Stimulated activated CD4-positive, alpha-beta T cell treated with anti-CD3 and anti-CD28 coated beads, Interleukin-12 subunit alpha, Interleukin-12 subunit beta, amount 100 ng/mL, for 24 hours (primary cell): ENCODE measurements around the gene SMLR1.

Experiments used
- DNase-seq, 2 experiments: peaks; one replicate each; pipeline ENCODE4 v3.0.0-alpha.2; 2020; ENCODE audit warnings: low read depth in 2 of 2

SMLR1 gene

DNA sequence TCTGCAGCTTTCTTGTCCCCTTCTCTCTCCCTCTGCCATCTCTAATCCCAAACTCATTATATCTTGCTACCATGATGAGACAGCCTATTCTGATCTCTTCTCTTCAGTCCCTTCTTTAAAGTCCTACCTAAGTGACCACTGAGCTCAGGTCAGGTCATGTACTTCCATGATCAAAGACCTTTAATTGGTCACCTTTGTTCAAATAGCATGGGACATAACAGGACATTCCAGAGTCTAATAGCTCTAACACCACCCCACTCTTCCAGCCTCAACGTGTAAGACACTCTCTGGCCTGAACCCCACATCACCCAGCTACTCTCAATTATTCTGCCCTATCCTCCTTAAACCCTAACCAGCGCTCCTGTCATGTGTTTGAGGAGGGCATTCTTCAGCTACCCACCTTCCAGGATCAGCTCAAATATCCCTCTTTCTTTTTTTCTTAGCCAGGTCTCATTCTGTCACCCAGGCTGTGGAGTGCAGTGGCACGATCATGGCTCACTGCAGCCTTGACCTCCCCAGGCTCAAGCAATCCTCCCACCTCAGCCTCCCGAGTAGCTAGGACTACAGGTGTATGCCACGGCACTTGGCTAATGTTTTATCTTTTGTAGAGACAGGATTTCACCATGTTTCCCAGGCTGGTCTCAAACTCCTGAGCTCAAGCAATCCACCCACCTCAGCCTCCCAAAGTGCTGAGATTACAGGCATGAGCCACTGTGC is 2.1 kb upstream of the SMLR1 start:
- no peak for DNase-seq

DNA sequence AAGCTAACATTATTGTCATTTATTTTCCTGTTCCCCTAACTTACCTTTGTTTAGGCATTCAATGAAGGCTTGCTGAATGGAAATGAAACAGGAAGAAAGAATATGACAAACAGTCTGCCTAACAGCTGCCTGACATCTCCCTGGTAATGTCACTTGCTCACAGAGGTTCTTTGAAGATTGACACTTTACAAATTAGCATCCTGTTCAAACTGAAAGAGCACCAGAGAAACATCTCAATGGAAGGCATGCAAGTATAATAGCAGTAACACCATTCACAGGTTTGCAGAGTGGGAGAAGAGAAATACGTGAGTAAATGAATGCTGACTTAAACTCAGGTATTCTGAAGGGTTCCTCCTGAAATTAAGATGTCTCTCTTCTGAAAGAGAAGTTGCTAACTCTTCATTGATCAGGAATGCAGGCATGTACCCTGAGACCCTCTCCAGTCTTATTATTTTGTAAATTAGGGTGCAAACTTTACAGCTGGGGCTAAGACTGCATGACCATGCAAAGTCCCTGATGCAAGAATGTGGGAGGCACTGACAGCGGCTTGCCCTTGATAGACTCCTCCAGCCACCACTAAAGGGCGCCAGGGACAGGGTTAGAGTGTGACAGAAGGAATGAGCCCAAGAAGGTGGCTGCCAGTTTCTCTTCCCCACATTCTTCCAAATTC is 1.3 kb upstream of the SMLR1 start:
- no peak for DNase-seq

DNA sequence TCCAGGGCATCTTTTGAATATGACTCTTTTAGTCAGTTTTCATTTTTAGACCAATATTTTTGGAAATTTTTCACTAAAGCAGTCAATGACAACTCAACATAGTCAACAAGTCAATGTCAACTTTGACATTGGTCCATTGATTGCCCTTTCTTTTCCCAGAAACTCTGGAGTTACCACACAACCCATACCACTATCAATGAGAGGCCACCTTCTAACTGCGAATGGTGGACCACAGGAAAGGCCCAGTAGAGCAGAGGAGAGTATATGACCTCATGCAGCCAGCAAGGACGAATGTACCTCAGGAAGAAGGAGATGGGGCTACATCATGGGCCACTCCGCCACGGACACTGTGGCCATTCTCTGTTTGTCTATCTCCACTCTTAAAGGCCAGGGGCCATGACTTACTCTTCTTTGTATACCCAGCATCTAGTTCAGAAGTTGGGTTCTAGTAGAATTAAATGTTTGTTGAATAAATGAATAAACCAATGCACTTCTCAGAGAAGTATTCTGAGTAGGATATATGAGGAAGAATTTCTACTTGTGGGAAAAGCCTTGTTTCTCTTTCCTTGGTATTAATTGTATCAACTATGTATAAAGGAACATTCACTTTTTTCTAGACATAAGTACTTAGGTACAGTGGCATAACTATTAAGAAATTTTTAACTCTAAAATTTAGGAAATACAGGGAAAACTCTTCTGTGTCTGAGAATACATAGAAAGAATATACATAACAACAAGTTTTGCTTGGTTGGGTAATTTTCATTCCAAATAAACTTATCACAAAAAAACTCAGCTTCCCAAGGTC is 562 bp upstream of the SMLR1 start:
- DNase-seq, result no peak

DNA sequence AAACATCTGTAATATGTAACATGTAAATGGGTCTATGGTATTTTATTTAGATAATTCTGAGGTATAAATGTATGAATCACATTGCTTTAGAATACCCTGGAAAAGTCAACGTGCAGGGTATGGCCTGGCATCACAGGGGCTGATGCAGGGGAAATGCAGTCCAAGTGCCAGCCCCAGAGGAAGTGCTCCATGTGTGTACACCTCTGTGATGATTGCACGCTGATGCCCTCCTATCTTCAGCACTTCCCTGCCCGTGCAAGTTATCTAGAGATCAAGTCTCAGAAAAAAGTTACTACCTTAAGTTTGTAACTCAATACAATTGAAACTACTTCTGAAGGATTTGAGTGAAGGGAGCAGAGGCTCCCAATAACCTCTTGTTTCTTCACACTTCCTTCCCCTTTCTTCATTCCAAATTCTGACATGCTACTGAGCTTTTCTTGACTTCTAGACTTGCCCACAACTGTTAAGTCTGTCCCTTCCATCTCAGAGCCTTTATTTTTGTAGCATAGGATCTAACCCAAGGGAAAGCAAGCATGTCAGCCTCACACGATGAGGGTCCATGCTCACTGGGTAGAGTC is 2.2 kb downstream of the SMLR1 start:
- no peak for DNase-seq

DNA sequence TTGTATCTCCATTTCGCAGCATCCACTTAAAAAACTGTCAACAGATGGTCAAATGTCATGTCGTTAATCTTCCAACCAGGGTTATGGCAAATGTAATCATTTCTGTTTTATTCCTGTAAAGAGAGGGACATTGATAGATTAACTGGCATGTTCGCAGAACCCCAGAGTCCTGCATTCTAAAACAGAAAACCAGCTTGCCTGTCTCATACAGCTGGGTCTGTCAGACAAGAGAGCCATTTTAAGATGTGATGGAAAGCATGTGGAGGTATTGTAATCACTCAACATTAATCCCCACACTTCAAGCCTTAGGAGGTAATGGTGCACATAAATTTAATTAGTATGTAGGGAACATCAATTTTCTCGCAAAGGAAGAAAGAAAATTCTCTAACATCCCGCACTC is 4.4 kb downstream of the SMLR1 start:
- no peak for DNase-seq

DNA sequence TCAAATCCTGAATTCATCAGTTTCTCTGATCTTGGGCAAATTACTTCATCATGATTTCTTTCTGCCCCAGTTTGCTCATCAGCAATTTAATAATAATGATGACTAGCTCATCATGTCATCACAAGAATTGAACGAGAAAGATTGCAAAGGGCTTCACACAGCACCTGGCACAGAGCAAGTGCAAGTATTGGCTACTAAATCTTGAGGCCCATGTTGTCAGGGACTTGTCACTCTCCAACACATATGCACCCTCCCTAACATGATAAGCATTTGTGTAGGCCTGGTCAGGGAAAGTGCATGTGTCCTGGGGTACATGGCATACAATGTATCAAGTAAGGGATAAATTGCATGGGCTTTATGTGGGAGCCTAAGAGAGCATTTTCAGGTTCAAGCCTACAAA is 6.4 kb downstream of the SMLR1 start:
- DNase-seq, result no peak

DNA sequence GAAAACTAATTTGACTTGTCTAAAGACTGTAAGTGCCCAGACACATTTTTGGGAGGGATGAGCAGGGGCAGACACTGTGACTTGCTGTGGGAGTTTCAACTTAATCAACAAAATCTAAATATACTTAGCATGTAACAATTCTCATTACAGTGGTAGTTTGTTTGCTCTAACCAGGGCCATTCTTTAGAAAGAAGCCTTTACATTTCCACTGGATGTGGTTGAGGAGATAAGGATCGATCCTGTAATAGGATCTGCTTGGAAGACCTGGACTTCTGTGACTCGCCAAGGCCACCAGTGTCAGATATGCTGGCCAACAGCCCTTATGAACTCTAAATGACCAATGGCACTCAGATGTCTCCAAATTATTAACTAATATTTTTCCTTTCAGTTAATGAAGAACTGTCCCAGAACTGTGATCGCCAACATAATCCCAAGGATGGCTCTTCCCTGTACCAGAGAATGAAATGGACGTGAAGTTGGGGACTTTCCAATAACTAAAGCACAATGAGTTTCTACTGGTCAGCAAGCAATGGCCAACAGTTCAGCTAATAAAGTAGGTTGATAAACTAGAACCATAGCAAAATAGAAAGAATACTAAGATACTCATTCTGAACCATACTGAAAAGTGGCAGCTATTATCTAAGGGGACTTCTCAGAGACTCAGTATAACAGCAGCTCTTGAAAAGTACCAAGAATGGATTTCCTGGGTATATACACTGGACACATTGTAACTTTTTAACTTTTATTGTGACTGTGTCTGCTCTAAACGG is 7.5 kb downstream of the SMLR1 start:
- DNase-seq, result no peak

DNA sequence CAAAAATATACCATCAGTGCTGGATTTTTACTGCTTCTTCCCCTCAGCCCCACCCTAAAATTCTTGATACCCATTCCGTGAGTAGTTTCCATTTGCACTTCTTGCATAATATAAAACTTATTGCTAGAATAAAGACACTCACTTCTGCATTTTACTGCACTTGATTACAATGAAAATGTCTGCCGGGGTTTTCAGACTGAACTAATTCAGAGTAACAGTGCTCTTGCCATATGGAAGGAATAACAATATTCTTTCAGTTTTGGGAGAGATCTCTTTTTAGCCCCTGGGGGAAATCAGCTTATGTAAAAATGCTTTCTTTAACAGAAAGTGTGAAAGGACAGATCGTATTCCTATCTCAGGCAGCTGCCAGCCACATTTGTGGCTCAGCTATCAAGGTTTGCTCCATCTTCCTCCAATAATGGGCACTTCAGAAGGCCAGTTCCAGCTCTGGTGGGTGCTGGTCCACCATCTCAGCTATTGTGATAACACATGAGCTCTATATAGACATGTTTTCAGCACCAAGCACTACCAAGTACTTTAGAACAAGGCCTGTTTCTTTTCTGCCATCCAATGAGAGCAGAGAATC is 8.9 kb downstream of the SMLR1 start:
- no peak for DNase-seq

DNA sequence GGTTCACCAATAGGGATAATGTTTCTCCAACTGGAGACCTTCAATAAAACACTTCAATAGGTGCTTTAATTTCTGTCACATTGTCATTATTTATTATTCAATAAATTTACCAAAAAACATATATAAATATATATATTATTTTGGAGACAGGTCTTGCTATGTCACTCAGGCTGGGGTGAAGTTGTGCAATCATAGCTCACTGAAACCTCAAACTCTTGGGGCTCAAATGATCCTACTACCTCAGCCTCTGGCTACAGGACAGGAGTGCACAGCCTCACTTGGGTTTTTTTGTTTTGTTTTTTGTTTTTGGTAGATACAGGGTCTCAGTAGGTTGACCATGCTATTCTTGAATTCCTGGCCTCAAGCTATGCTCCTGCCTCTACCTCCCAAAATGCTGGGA is 9.9 kb downstream of the SMLR1 start:
- DNase-seq, result no peak

DNA sequence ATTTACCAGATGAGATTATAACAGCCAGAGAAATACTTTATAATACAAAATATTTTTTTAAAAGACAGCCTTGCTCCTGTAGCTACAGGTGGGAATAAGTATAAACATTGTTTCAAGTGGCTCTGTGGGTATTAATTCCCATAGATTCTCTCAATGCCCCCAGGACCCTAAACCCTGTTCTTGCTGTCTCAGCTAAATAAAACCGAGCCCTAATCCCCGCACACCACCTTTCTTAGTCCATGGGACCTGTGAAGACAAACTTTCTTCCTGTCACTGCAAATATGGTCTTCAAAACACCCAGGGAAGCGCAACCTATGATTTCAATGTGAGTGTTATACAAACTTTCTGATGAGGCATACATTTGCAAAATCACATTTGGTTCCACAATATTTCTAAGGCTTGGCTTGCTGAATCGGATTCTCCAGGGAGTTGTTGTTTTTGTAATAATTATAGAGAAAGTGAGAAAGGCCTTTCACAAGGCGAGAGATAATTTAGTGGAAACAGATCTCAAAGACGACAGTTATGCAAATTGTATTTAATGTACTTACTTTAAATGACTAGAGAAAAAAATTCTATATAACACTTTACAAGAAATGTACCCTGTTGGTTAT is 11.1 kb downstream of the SMLR1 start:
- no peak for DNase-seq

DNA sequence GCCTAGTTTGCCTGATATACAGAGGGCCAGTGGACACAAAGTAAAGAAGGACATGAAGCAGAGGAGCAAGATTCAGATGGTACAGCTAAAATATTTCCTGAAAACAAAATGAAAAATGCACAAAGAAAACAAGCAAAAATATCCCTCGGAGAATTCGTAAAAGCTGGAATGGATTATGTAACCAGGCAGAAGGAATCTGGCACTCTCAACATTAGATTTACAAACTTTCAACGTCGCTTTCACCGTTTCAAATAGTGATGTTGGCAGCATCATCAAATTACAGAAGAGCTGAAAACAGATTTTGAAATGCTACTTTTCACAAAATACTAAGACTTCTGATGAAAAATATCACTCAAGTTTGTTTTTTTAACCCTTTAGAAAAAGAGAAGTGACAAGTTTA is 11.7 kb downstream of the SMLR1 start:
- DNase-seq, result no peak

DNA sequence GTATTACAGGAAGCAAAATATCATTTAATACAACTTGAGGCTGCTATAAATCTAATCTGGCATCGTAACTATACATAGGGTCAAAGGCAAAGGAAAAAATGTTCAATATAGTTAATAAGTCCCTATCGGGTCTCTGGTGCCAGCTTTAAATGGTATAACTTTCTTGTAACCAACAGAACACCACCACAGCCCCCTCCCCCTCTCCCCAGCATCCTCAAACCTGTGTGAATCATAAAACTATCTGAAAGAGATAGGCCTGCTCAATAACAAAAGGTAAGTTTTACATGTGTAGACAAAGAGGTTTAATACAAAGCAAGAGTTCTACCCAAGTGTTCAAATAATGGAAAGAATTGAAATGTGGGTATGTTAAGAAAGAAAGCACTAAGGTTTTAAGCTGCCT is 12.2 kb downstream of the SMLR1 start:
- DNase-seq, result no peak

DNA sequence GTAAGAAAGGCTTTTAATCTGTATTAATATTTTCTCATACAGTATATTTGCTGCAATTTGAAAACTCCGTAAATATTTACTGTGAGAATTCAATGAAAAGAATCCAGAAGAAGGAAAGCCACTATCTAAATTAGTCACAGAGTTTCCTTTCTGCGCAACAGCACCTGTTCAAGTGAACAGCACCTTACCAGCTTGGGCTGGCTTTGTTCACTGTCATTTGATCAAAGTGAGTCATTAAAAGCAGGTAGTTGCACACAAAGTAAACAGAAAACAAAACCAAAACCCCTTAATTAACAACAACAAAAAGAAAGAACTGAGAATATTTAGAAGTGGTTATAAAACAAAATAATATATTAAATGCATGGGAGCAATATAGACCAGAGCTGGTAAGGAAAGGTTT is 12.8 kb downstream of the SMLR1 start:
- DNase-seq, result no peak

DNA sequence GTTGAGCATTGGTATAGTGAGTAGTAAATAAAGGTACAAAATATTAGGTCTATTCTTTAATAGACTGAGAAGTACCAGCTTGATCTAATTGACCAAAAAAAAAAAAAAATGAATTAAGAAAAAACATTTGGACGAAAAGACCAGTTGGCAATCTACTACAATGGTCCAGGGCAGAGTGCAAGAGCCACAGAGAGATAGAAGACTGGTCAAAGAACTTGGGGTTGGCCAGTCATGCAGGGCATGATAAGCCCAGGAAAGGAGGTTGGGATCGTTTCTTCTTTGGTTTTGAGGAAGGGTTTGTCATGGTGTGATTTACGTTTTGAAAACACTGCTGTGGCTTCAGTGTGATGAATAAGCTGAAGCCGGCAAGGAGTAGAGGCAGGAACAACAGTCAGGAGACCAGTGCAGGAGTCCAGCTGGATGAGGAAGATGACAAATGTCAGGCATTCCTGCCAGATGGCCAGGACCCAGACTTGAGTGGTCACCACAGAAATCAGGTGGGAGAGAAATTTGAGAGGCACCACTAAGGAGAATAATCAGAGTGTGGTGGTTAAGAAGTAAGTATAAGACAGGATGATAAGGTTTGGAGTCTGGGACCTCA is 14.0 kb downstream of the SMLR1 start:
- DNase-seq, result no peak

DNA sequence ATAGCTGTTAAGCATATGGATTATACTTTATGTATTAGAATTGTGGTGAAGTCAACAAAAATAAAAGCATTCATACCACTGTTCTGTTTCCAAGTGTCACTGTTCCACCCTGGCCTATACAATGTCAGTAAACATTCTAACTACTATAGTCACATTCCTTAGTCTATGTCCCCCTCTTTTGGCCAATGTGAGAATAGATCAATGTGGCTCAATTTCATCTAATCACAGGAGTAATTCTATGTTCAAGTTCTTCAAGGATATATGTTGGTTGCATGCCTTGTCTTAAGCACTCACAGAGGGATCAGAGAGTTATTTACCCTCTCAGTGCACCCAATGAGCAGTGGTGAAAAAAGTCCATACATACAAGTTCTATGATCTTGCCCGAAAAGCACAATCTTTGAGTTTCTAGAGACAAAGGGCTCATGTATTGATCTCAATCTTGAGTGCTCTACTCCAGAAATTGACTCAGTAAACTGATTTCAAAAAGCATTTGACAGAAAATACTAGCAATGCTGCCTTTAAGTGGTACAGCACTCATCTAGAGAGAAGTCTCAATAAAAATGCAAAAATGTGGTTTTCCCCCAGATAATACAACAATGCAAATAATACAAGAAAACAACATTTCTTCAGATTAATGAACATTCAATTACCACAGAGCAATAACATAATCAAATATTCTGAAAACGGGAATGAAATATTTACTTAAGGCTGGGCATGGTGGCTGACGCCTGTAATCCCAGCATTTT is 16.5 kb downstream of the SMLR1 start:
- DNase-seq, result no peak

DNA sequence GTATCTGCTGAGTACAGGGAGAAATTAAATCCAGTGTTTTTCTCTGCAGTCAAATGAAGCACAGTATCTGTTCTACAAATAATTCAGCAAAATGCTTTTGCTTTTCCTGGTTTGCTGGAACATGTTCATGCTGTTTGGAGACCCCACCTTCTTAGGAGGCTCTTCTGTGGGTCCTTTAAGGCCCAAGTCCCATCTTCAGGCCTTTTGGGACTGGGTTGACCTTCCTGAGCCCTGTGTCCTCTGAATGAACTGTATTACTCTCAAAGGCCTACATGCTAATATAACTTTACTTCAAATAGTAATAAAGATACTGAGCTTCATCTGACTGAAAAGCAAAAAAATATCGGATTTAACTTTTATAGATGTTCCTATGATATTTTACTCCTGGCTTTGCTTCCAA is 19.3 kb downstream of the SMLR1 start:
- no peak for DNase-seq

DNA sequence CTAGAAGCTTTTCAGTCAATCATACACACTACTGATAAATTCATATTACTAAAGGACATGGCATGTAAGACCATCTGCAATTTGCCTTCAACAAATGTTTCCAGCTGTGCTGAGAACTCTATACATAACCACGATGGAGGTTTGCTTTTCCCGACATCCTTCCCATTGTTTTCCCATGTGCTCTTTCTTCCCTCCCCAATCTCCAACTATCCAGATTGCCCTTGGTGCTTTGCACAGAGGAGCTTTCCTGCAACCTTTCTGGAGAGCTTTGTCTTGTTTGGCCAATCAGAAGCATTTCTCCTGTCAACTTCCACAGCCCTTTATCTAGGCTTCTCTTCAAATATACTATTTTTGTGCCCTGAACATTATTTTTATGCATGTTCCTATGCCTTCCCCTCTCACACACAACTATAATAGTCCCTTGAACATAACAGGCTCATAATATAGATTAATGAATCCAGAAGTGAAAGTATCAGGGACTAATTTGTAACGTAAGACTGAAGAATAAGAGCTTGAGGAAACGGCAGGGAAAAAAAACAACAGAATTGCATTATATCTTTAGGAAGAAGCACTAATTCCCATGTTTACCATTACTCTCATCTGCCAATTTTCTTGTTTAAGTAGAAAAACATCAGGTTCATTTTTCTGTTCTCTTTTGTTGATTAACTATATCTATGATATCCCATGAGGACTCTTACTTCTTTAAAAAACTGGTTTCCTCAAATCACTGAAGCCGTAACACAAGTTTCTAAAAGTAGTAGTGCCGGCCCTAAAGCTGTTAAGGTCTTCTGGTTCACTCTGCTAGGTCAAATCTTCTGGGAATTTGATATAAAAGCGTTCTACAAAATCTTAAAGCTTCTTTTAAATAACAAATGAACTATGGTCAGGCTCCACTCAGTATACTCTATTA is 20.1 kb downstream of the SMLR1 start:
- DNase-seq, result no peak

DNA sequence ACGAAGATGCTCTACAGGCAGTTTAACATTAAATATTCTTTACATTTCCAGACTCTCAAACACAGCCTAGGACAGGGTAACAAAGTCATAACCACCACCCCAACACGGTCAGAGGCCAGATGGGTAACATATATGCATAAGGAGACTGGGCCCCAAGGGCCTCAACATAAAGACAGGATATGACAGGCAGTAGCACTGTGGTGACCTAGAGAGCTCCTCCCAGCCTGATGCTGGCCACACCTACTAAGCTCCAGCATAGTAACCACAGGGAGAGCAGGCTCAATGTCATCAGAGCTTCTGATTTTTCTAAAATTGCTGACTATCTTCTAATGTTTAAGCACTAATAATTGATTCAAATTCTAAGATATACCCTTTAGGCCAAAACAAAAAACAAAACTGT is 21.7 kb downstream of the SMLR1 start:
- DNase-seq, result peak in 1 of 2 experiments; percentile 1

DNA sequence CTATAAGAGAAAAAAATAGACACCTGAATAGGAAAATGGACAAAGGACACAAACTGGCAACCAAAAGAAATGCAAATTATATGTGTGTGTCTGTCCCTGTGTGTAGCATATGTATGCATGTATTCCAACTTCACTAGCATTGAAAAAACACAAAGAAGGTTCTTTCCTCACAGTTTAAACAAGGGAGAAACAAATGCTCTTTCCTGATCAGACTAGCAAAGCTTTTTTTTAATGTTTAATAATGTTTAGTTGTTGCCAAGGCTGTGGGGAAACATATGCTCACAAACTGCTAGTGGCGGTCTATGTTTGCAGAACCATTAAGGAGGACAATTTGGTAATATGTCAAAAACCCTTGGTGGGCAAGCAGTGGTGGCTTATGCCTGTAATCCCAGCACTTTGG is 22.4 kb downstream of the SMLR1 start:
- no peak for DNase-seq
